ELF-1 (cell line): ENCODE measurements around the gene PRLR.
"Not testable (repeated sequence)": the region's sequence is repeated elsewhere in the genome, so short reads cannot be mapped to it uniquely, and the experiment has no call there.

ENCODE experiments used
- DNase-seq: peaks from one replicate; pipeline ENCODE4 v3.0.0-alpha.2; 2016; ENCODE audit warnings: low read depth, low spot score

Gene PRLR

DNA sequence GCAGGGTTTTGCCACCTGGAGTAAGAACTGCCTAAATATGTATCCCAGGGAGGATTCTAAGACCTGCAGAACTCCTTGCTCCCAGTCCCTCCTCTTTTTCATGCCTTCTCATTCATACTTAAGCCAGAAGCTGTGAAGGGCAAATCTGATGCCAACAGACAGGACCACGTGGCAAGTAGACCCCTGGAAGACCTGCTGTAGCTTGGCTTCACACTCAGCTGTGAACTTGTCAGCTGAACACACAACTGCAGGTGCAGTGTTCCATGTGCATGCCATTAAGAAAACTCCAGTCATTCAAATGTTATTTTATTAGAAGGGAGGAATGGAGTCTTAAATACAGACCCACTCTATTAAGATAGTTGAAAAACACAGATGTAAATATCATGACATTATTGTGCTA, 103.3 kb downstream of the PRLR start:
- DNase-seq = no peak

DNA sequence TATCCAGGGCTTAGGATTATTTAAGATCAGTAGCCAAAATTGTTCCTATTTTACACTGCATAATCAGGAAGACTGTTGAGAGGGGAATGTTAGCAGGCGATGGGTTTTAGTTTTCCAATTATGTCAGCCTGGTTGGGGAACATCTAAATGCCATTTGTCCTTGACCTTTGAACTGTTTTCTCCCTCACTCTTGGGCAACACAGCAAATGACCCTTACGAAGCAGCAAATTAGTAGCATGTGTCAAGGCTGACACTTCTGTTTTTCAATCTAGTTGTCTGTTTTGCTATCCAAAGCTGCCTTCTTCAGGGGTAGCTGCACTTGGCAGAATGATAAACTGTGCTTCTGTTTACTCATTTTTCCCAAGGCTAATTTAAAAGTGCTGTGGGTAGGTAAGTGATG, 104.5 kb downstream of the PRLR start:
- DNase-seq = no peak

DNA sequence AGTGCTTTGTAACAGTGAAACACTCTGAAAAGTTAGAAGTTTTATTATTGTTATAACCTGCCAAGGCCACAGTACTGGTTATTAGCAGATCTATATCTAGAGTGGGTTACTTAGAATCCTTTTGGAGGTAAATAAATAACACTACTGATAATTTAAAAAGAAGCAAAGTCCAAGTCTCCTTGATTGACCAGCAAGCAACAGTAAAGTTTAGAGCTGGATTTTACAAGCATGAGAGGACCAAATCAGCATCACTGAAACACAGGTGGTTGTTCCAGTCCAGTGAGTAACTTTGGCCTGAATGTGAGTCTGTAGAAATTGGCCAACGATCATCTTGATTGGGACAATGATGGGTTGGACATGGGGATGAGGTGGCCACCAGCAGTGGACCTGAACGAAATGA, 105.4 kb downstream of the PRLR start:
- DNase-seq = no peak

DNA sequence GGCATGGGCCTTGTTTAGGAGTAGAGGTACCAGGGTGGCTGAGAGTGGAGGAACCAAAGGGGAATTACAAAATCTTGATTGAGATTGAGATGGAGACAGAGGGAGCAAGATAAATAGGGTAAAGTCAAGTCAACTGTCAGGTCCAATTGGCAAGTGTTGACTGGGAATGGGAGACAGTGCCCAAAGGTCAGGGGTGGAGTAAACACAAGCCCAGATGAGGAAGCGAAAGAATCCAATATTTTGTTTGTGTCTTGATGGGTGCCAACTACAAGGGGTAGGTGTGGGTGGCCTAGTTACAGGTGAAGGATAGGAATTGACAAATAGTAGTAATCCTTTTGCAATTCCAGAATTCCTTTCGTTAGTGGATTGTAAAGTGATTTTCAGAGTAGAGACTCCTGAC, 107.5 kb downstream of the PRLR start:
- DNase-seq = no peak

DNA sequence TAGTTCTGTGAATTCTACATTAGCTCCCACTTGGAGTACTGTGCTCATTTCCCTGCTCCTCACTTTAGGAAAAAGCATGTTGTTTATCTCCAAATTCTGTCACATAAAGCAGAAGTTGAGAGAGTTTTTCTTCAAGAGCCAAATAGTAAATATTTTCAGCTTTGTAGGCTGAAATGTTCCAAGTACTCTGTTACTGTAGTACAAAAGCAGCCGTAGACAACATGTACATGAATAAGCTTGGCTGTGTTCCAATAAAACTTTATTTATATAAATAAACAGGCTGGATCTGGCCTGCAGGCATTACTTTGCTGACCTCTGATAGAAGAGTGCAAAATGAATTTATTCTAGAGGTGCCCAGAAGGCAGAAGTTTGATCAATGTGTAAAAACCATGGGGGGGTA, 109.6 kb downstream of the PRLR start:
- DNase-seq = no peak

DNA sequence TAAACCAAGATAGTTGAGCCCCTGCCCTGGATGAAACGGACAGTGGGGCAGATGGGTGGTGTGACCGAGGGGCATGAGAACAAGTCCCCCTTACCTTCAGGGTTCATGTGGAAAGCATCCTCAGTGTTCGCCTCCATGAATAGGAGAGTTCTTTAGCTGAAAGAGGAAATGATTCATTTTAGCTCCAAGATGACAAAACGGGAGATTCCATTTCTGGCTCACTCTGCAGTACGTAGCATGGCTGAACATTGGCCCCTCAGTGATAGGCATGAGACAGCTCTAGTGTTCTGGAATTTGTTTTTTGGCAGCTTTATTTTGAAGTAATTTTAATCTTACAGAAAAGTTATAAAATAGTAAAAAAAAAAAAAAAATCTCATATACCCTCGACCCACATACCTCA, 112.3 kb downstream of the PRLR start:
- no peak for DNase-seq

DNA sequence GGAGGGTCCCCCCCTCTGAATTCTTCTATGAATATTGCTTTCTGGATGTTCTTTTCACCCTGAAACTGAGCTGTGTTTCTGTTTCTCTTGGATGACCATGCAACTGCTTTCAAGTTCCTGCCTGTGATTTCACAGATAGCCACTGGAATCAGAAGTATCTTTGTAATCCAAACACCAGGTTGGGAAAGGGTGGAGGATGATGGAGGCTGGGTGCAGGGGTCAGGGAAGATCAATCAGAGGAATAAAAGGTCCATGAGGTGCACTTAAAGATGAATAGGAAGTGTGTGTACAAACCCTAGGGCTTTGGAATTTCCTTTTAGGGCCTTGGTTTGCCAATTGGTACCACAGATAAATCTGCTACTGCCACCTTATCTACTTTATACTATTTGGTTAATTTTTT, 114.4 kb downstream of the PRLR start:
- no peak for DNase-seq

DNA sequence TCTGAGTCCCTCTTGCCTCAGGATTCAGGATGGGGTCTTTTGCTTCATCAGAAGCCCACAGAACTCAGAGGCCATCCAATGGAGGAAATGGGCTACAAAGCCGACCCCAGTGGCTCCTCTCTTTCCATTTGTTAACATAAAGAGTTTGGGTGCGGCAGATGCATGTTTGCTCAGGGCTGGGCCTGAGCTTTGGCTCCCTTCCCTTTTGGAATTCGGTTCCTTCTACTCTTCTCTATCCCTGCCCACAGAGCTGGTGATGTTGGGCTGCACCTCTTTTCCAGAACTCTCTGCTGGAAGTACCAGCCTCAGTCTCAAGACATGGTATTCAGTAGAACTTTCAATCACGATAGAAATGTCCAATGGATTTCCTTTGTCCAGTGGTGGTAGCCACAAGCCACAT, 115.6 kb downstream of the PRLR start:
- no peak for DNase-seq

DNA sequence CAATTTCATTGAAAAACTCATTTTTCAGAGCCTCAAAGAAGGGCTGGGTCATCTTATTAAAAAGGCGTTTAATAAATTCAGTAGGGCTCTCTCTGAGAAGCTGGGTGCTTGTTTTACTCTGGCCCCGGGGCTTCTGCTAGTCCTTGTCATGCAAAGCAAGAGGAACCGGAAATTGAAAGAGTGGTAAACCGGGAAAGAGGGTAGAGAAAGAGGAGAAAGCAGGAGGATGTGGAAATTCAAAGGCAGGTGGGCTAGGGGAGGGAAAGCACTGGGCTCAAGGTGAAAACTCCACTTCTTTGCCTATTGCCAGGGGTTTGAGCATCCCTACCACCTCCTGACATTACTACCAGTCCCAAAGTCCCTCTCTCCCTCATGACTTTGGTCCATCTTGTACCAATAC, 118.0 kb downstream of the PRLR start:
- no peak for DNase-seq

DNA sequence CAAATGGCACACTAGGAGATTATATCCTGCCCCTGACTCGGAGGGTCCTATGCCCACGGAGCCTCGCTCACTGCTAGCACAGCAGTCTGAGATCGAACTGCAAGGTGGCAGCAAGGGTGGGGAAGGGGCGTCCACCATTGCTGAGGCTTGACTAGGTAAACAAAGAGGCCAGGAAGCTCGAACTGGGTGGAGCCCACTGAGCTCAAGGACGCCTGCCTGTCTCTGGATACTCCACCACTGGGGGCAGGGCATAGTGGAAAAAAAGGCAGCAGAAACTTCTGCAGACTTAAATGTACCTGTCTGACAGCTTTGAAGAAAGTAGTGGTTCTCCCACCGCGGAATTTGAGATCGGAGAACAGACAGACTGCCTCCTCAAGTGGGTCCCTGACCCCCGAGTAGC, 125.7 kb downstream of the PRLR start:
- DNase-seq = peak; percentile 49

DNA sequence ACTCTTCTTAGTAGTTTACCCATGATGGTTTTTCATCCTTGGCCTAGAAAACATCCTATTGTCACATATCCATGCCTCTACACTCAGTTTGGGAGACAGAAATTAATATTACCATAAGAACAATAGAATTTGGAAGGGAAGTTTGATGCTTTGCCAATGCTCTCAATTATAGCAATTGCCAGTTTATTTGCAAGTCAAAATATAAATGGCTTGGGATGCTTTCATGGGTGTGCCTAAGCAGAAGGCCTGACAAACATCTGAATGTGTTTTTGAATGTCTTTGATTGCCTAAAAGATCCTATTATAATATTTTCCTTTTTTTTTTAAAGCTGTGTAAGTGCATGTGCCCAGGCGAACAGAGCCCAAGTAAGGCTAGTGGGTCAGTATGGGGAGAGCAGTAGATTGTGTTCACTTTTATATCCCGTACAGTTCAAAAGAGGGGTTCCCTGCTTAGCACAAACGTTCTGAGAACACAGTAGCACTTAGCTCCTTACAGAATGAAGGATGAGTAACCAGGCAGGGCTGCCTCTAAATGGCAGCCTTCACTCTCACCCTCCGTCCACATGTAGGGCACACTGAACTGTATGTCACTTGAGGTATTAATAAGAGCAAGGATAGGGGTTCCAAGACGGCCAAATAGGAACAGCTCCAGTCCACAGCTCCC, 126.5 kb downstream of the PRLR start:
- no peak for DNase-seq

DNA sequence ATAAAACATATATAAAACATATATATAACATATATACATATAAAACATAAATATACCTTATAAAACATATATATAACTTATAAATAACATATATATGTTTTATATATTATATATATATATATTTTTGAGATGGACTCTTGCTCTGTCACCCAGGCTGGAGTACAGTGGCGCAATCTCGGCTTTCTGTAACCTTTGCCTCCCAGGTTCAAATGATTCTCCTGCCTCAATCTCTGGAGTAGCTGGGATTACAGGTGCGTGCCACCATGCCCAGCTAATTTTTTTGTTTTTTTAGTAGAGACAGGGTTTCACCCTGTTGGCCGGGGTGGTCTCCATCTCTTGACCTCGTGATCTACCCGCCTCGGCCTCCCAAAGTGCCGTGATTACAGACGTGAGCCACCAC, 128.6 kb downstream of the PRLR start:
- DNase-seq = not testable (repeated sequence)

DNA sequence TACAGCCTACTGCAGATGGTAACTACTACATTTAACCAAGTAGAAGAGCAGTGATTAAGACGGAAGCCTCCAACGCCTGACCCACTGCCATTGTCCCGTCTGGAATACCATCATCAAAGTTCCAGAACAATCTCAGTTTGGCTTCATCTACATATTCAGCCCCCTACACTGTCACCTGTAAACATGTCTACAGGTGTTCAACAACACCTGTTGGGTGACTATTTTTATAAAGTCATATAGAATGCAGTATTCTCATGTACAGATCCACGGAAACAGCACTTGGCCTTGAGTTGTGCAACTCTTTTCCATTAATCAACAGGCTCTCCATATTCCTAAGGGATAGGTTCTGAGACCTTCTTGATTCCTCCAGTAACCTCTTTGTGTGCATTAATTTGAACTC, 129.3 kb downstream of the PRLR start:
- DNase-seq = no peak

DNA sequence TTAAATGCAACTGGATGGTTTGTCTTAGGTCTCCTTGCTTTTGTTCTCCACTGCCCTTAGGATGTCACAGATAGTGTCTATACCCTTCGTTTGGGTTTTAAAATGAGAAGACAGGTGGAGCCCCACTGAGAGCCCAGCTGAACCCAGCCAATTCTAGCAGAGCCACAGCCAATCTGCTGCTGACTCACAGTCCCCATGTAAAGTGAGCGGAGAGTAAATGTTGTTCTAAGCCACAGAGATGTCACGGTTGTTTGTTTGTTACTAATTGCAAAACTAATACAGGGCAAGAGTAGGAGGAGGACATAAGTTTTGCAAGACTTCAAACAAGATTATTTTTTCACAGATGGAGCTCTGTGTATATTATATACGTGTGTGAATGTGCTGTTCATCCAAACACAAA, 132.1 kb downstream of the PRLR start:
- no peak for DNase-seq

DNA sequence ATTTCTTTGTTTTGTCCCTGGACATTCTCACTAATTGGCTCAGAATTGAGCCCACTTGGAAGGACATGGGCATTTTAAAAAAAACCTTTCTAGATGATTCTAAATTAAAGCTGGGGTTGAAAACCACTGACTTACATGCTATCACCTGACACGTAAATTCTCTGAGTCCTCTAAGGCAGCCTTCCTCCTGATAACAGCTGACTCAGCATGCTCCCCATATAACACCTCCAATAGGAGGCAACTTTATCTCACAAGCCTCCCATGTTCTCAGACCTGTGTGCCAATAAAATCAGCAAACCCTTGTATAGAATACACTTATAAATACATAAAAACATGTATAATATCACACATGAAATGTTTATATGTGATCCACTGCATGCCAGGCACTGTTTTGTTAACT, 133.4 kb downstream of the PRLR start:
- DNase-seq = no peak

DNA sequence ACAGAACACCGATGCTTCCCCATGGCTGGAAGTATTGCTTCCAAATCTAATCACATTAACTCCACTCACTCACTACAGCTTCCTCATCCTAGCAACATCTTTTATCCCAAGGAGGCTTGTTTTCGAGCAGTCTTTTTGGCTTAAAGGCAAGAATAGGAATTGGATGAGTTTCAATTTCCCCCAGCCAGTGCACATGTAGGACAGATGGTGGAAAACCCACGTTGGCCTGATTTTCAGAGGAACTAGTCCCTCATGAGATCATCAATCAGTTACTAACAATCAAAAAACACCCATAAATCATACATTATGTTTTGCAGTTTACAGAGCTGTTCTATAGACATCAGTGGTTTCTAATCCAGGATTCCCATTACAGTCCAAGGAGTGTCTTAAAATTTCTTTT, 134.1 kb downstream of the PRLR start:
- DNase-seq = no peak

DNA sequence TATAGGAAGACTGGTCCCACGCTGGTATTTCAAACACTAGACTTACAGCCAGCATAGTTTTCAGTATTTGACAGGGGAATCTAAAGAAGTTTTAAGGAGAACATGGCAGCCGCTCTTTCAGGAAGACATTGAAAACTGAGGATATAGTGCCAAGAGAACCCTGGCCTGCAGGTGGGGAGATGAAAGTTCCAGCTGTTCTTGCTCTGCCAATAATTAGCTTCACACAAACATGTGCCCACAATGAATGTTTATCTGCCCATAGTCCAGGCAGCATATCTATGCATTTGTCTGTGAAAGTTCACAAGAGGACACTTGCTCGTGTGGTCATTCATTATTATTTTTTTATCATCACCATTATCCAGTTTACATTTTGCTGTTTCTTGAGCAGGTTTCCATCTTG, 134.9 kb downstream of the PRLR start:
- no peak for DNase-seq

DNA sequence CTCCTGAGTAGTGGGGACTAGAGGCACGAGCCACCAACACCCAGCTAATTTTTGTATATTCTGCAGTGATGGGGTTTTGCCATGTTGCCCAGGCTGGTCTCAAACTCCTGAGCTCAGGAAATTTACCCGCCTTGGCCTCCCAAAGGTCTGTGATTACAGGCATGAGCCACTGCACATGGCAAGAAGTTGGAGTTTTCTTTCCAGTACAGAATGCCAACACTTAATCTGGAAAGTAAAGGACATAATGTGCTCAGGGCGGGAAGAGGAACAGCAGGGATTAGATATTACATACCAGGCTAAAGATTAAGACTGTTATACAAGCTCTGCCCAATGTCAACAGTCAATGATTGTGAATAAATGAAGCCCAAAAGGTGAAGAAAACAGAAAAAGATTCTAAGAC, 135.3 kb downstream of the PRLR start:
- DNase-seq = no peak

DNA sequence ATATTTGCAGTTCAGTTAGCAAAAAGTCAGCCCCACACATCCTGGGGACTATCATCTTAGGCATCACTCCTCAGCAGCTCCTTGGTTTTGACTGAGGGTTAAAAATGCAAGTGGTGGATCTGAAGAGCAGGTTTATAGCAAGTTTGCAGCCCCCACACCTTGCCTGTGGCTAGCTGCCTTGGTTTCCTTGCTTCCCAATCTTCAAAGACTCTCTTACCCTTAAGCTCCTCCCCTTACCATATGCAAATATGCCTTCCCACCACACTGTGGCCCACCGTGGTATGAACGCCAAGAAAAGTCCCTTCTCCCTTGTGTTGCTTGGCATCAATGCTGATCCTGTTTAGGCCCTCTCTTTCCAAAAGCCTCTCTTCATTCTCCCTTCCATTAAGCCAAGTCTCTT, 137.6 kb downstream of the PRLR start:
- no peak for DNase-seq

DNA sequence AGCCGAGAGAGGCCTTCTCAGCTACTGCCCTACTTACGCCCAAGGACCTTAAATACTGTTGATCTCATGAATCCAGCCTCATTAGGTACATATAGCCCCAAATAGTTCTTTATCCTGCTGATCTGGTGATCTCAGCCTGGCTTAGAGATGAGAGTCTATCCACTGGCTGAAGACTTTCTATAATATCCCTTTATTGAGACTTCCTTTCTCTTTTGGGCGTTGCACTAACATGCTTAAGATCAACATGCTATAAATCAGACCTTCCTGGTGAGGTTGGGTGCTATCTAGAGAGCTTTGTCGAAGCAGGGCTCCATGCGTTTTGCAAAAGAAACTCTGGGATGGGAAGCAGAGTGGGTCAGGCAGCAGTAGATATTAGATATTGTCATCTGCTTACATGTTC, 138.6 kb downstream of the PRLR start:
- no peak for DNase-seq

DNA sequence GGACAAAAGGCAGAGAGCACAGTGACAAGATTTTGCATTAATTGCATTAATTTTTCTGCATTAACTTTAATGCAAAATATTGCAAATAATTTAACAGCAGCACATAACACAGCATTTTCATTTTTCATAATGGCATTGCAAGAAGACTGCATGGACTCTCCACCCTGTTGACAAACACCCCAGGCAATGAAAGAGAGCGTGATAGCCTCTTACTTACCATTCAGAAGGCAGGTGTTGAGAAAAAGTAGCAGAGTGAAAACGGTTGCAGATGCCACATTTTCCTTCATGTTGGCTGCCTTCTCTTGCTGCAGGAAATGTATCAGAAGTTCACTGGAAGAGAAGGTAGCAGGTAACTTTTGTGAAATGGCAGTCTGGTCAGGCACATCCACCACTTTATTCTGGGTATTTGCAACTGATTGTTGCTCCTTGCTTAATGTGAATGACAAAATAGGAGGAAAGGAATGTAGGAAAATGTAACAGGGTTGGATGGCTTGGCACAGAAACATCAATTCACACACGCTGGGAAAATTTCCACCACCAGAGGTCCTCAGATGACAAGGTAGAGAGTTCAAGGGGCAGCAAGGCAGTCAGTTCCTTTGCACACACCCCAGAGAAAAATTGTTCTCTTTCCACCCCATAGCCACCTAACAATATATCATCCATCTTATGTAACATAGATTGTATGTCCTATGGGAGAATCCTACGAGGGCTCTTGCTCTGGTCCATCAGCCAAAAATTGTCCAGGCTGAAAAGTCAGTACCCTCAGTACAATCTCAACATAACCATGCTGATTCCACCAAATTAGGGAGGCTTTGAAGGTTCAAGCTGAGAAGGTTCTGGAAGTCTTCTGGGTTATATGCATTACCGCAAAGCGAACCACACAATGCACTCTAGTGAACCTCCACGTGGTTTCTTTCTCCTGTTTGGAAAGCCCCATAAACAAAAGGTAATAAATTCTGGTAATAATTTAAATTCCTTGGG, 140.7 kb downstream of the PRLR start:
- peak; percentile 71 for DNase-seq

DNA sequence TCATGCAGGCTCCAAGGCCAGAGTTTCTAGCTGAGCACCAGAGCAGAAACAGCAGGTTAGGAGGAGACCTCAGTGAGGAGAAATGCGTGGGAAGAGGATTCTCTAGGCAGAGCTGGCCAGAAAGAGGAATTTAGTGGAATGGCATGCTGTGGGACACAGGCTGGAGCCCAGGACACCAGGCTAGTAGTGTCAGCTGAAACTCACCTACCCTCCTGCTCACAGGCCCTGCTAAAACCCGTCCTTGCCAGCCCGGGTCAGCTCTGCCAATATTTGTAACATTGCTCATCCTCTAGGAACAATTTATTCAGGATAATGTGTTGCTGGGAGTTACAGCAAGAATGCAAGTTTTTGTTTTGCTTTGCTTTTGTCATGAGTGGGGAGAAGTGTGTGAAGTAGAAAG, 142.3 kb downstream of the PRLR start:
- DNase-seq = no peak

DNA sequence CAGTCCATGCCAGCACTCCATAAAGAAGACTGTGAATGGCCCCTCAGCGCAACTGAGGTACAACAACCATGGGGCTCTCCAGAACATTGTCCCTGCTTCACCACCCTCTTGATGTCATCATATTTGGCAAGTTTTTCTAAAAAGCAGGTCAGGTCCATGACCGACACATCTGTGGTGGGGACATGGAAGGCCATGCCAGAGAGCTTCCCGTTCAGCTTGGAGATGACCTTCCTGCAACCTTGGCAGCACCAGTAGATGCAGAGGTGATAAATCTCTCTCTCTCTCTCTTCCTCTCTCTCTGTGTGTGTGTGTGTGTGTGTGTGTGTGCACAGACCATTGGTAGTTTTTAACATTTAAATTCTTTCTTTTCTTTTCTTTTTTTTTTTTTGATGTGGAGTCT, 147.1 kb downstream of the PRLR start:
- DNase-seq = no peak
